BLaER1 (cell line): ENCODE results near the gene SEC14L6.
"Not testable (repeated sequence)": the region's sequence is repeated elsewhere in the genome, so short reads cannot be mapped to it uniquely, and the experiment has no call there.

Experiments used
- H3K27ac ChIP-seq: shearing (Covaris generic); formaldehyde crosslinking; 2 replicates; pipeline ENCODE4 v1.8.1; 2022
- H3K27me3 ChIP-seq: shearing (Covaris generic); formaldehyde crosslinking; 2 replicates; pipeline ENCODE4 v1.8.1; 2022
- H3K36me3 ChIP-seq: shearing (Covaris generic); formaldehyde crosslinking; 2 replicates; pipeline ENCODE4 v1.8.1; 2022
- H3K4me1 ChIP-seq: shearing (Covaris generic); formaldehyde crosslinking; 2 replicates; pipeline ENCODE4 v1.8.1; 2022
- H3K4me2 ChIP-seq: shearing (Covaris generic); formaldehyde crosslinking; 2 replicates; pipeline ENCODE4 v1.8.1; 2022
- H3K4me3 ChIP-seq: shearing (Covaris generic); formaldehyde crosslinking; 2 replicates; pipeline ENCODE4 v1.8.1; 2022
- H3K9ac ChIP-seq: shearing (Covaris generic); formaldehyde crosslinking; 2 replicates; pipeline ENCODE4 v1.8.1; 2022
- H3K9me3 ChIP-seq: shearing (Covaris generic); formaldehyde crosslinking; 2 replicates; pipeline ENCODE4 v1.8.1; 2022
- H4K20me1 ChIP-seq: shearing (Covaris generic); formaldehyde crosslinking; 2 replicates; pipeline ENCODE4 v1.8.1; 2022
- Cebpa-rat ChIP-seq: shearing (Covaris generic); IDR thresholded peaks from 2 replicates; pipeline ENCODE4 v1.8.1; 2022

The SEC14L6 gene

DNA sequence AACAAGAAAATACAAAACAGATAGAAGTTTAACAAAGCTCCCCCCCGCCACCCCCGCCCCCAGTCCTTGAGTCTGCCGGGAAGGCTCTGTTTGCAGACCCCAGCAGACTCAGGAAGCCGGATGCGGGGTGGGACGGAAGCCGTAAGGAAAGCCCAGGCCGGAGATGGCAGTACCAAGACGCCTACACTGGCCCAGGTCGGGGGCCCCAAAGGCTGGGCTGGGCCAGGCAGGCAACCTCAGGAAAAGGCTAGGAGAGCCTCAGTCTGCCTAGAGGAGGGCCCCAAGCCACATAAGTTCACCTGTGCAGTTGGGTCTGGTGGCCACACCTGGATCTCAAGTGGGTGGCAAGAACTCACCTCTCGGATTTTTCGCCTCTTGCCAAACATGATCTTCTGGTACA, 31.9 kb upstream of the SEC14L6 start:
- Histone ChIP-seq H3K9ac (no peak overlapping the region), H3K9me3 (no peaks in the 10 kb centered on the region), H3K27ac (no peak overlapping the region), H3K36me3 (peaks cover 88% of the 10 kb centered on the region), H4K20me1 (peaks cover 72% of the 10 kb centered on the region), H3K4me2 (no peak overlapping the region), H3K4me3 (no peak overlapping the region), H3K27me3 (peaks cover 9% of the 10 kb centered on the region; the same call in 1 of the 2 replicates), H3K4me1 (peaks cover 19% of the 10 kb centered on the region)
- no peak for TF ChIP-seq Cebpa-rat

DNA sequence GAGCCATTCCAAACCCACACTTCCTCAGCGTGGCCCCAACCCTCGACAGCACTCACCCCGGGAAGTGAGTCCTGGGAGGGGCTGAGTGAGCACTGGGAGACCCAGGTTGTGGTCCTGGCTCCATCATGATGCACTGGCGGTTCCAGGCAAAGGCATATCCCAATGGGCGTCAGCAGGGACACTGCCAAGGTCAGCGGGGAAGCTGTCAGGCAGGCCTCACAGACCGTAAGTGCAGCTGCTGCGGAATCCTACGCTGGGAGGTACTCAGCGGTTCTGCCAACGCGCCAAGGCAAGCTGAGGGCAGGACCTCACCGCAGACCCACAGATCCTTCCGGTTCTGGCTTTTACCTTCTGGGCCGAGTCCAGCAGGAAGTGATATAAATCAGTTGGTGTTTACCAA, 29.3 kb upstream of the SEC14L6 start:
- Histone ChIP-seq H3K4me1 (no peaks in the 10 kb centered on the region), H3K27me3 (peaks cover 10% of the 10 kb centered on the region; the same call in 1 of the 2 replicates), H3K36me3 (peaks cover 61% of the 10 kb centered on the region), H3K9ac (no peak overlapping the region), H3K4me3 (no peak overlapping the region), H3K27ac (no peak overlapping the region), H4K20me1 (peaks cover 62% of the 10 kb centered on the region), H3K9me3 (no peaks in the 10 kb centered on the region), H3K4me2 (no peak overlapping the region)
- TF ChIP-seq Cebpa-rat, result no peak

DNA sequence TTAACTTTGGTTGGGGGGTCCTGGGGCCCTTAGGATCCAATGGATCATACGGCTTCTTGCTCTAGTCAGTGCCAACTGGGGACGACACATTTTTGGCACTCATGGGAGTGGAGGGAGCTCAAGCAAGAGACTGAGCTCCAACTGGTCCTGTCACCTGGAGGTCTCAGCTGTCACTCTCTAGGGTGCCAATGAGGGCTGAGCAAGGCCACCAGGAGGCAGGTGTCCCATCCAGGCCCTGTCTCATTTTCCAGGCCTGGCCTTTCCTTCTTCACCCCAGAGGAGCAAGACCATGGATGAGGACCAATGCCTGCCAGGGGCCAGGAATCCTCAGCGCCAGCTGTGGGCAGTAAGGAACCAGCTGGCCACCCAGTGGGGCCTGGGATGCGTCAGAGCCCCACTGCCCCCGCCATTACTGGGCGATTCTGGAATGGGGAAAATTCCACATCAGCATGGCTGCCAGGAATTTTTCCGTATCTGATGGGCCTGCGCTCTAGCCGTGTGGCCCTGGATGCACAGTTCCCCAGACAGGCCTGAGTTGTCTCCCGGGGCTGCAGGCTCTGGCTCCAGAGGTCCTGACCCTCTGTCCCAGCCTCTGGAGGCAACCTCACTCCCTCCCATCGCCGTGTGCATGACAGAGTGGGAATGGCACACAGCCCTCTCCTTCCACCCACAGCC, 28.6 kb upstream of the SEC14L6 start:
- no peak overlapping the region for H3K9ac ChIP-seq
- peaks cover 62% of the 10 kb centered on the region for H4K20me1 ChIP-seq
- no peak overlapping the region for H3K4me3 ChIP-seq
- no peaks in the 10 kb centered on the region for H3K4me1 ChIP-seq
- H3K27ac ChIP-seq, result no peak overlapping the region
- no peaks in the 10 kb centered on the region for H3K9me3 ChIP-seq
- H3K4me2 ChIP-seq, result no peak overlapping the region
- H3K27me3 ChIP-seq, result peaks cover 10% of the 10 kb centered on the region; the same call in 1 of the 2 replicates
- TF ChIP-seq Cebpa-rat, result no peak
- peaks cover 54% of the 10 kb centered on the region for H3K36me3 ChIP-seq

DNA sequence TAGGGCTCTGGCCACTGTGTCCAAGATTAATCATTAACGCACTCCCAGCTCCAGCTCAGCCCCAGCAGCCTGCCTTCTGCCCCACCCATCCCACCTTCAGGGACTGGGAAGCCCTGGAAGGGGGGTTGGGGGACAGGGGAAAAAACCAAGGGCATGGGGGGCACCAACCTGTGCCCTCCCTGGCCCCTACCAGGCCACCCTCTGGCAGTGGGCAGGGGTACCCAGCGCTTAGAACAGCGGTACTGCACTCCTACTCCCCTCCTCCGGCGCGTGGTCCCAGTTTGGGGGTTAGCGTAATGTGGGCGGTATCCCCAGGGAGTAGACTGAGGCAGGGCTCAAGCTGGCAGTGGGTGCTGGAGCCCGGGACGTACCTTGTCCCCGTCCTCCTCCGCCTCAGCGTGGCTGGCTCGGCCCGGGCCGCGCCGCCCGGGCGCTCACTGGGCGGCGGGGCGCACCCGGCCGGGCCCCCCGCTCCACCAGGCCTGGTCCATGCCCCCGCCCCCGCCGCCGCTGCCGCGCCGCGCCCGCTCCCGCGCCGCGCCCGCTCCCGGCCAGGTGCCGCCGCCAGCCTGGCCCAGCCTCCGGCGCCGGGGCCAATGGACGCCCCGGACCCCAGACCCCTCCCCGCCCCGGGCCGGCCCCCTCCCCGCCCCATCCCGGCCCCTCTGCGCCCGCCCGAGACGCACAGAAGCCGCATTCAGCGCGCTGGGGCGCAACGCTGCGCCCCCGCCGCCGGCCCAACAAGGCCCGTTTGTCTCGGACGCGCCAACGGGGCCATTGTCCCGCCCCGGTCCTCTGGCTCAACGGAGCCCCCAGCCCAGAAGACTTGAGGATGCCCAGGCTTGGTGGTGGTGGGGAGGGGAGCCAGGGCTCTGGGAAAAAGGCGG, 27.8 kb upstream of the SEC14L6 start, which contains the start of gene GAL3ST1:
Gene GAL3ST1, minus strand, starts transcription at position 571 of the 887 bp plus-strand sequence. CDS start 17,273 bp downstream, outside the sequence.
- H3K27ac ChIP-seq, result no peak within 1 kb of the TSS
- no peak within 1 kb of the TSS for H3K4me3 ChIP-seq
- no peaks in the 10 kb centered on the region for H3K9me3 ChIP-seq
- no peaks in the 10 kb centered on the region for H3K4me1 ChIP-seq
- H3K4me2 ChIP-seq, result no peak within 1 kb of the TSS
- no peak for TF ChIP-seq Cebpa-rat
- peaks cover 62% of the 10 kb centered on the region for H4K20me1 ChIP-seq
- no peak within 1 kb of the TSS for H3K9ac ChIP-seq
- peaks cover 10% of the 10 kb centered on the region; the same call in 1 of the 2 replicates for H3K27me3 ChIP-seq
- peaks cover 46% of the 10 kb centered on the region for H3K36me3 ChIP-seq

DNA sequence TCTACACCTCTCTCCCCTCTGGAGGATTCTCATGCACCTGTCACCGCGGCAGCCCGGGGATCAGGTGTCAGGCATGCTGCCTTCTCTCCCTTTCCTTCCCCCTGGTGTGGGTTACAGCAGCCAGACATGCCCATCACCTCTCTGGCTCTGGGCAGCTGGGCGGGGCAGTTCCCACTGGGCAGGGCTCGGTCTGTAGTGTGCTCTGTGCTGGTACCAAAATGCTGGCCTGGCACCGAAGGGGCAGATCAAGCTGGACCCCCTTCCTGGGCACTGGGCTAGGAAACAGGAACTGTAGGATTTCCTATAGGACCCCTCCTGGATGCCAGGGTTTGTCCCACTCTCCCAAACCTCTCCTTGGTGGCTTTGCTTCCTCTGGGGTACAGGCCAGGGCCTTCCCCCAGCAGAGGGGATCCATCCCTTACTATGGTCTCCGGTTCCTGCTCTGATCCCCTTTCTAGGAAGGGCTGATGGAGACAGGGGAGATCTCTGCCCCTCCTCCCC, 27.1 kb upstream of the SEC14L6 start:
- Histone ChIP-seq H3K36me3 (peaks cover 39% of the 10 kb centered on the region), H3K27ac (no peak overlapping the region), H3K9ac (no peak overlapping the region), H3K9me3 (no peaks in the 10 kb centered on the region), H3K4me2 (no peak overlapping the region), H3K4me1 (no peaks in the 10 kb centered on the region), H3K27me3 (peaks cover 10% of the 10 kb centered on the region; the same call in 1 of the 2 replicates), H3K4me3 (no peak overlapping the region), H4K20me1 (peaks cover 56% of the 10 kb centered on the region)
- no peak for TF ChIP-seq Cebpa-rat

DNA sequence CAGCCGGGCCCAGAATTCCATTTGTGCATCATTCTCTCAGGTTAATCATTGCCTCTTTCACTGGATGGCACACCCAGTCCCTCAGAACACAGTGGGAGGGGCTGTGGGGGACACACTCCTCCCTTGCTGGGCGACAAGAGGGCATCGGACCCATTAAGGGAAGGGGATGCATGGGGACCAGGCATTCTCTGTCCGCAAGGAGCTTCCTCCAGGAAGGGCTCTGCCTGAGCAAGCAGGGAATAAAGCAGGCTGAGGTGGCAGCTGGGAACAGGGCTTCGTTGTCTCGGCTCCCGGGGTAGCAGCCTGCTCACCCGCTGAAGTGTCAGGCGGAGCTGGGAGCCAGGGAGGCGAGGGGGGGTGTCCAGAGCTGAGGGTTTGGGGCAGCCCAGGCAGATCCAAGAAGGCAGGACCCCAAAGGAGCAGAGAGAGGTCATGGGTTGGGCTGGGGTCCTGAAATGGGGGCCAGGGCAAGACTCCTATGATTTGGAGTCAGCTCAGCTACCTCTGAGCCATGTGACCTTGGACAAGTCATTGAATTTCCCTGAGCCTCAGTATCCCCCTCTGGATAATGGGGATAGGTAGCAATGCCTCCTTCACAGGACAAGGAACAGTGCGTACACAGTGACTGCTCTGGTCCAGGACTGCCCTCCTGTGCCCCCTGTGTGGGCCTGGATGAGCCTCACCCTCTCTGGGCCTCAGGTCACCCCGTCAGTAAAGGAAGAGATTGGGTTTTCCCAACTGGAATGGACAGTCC, 26.5 kb upstream of the SEC14L6 start:
- H3K27me3 ChIP-seq, result peaks cover 10% of the 10 kb centered on the region; the same call in 1 of the 2 replicates
- H3K36me3 ChIP-seq, result peaks cover 33% of the 10 kb centered on the region
- H3K9ac ChIP-seq, result no peak overlapping the region
- no peak overlapping the region for H3K4me3 ChIP-seq
- no peak overlapping the region for H3K4me2 ChIP-seq
- H3K9me3 ChIP-seq, result no peaks in the 10 kb centered on the region
- TF ChIP-seq Cebpa-rat, result no peak
- peaks cover 53% of the 10 kb centered on the region for H4K20me1 ChIP-seq
- H3K4me1 ChIP-seq, result no peaks in the 10 kb centered on the region
- no peak overlapping the region for H3K27ac ChIP-seq

DNA sequence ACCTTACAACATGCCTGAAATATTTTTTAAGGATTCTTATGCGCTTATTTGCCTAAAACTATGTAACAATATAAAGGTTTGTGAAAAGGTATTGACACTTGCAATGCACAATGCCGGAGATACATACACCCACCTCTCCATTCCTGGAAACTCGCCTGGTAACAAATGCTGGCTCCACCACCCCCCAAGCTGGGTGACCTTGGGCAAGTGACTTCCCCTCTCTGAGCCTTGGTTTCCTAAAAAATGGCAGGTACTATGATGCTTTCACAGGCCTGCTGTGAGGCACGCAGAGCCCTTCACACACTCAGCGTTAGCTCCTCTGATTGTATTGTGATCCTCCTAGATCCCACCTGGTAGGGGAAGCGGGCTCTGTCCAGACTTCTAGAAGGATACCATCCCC, 25.7 kb upstream of the SEC14L6 start:
- peaks cover 10% of the 10 kb centered on the region; the same call in 1 of the 2 replicates for H3K27me3 ChIP-seq
- peaks cover 25% of the 10 kb centered on the region for H3K36me3 ChIP-seq
- no peak overlapping the region for H3K4me2 ChIP-seq
- no peak for TF ChIP-seq Cebpa-rat
- H3K4me3 ChIP-seq, result no peak overlapping the region
- peaks cover 45% of the 10 kb centered on the region for H4K20me1 ChIP-seq
- H3K4me1 ChIP-seq, result no peaks in the 10 kb centered on the region
- H3K9ac ChIP-seq, result no peak overlapping the region
- no peaks in the 10 kb centered on the region for H3K9me3 ChIP-seq
- H3K27ac ChIP-seq, result no peak overlapping the region

DNA sequence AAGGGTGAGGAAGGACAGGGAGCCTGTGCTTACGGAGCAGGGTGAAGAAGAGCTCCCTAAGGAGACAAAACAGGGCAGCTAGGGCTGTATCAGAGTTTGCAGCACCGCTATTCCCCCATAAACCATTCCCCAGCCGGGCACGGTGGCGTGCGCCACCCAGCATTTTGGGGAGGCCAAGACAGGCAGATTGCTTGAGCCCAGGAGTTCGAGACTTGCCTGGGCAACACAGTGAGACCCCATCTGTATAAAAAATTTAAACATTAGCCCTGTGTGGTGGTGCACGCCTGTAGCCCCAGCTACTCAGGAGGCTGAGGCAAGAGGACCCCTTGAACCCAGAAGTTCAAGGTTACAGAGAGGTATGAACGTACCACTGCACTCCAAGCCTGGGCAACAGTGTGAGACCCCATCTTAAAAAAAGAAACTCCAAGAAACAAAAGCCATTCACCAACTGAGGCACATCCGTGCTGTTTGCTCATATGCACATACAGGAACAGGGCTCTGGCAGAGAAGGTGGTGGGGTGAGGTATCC, 23.2 kb upstream of the SEC14L6 start:
- H3K4me2 ChIP-seq, result no peak overlapping the region
- no peak overlapping the region for H3K9ac ChIP-seq
- peaks cover 10% of the 10 kb centered on the region; the same call in 1 of the 2 replicates for H3K27me3 ChIP-seq
- H3K4me1 ChIP-seq, result no peaks in the 10 kb centered on the region
- TF ChIP-seq Cebpa-rat, result no peak
- H3K9me3 ChIP-seq, result no peaks in the 10 kb centered on the region
- no peak overlapping the region for H3K4me3 ChIP-seq
- peaks cover 20% of the 10 kb centered on the region for H4K20me1 ChIP-seq
- peaks cover under 1% of the 10 kb centered on the region; the same call in 1 of the 2 replicates for H3K36me3 ChIP-seq
- H3K27ac ChIP-seq, result no peak overlapping the region

DNA sequence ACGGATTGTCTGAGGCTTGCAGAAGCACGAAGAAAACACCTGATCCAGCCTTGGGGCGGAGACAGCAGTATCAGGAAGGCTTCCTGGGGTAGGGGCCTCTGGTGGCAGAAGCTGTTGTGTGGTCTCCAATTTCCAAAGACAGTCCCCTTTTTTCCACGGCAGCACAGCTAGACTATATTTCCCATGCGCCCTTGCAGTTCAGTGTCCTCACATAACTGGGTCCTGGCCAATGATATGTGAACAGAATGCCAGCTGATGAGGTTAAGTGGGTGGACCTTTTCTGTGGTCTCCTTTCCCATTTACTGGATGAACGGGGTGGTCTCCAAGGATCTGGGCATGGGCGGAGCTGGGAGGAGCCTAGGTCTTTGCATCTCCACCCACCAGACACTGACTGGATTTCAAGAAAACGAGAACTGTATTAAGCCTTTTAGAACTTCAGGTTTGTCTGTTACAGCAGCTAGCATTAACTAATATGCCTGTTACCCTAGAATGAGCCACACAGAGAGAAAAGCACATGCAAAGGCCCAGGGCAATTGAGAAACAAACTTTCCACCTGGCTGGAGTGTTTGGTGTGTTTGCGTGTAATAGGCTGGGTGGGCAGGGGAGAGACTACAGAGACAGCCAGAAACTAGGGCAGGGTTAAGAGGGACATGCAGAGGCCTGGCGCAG, 21.7 kb upstream of the SEC14L6 start:
- no peak overlapping the region for H3K9ac ChIP-seq
- H3K4me1 ChIP-seq, result no peaks in the 10 kb centered on the region
- H3K27ac ChIP-seq, result no peak overlapping the region
- H3K9me3 ChIP-seq, result no peaks in the 10 kb centered on the region
- no peak for TF ChIP-seq Cebpa-rat
- no peaks in the 10 kb centered on the region for H3K36me3 ChIP-seq
- no peak overlapping the region for H3K4me2 ChIP-seq
- peaks cover 10% of the 10 kb centered on the region for H4K20me1 ChIP-seq
- no peaks in the 10 kb centered on the region for H3K27me3 ChIP-seq
- no peak overlapping the region for H3K4me3 ChIP-seq

DNA sequence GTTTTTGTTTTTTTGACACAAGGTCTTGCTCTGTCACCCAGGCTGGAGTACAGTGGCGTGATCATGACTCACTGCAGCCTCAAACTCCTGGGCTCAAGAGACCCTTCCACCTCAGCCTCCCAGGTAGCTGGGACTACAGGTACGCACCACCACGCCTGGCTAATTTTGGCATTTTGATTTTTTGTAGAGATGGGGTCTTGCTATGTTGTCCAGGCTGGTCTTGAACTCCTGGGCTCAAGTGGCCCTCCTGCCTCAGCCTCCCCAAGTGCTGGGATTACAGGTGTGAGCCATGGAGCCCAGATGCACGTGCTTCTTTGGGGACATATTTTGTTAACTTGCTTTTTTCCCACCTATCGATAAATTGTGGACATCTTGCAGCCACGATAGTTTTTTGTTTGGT, 20.7 kb upstream of the SEC14L6 start:
- H3K9ac ChIP-seq, H3K27ac ChIP-seq, H3K9me3 ChIP-seq, H3K4me1 ChIP-seq, H3K36me3 ChIP-seq, H4K20me1 ChIP-seq, H3K4me2 ChIP-seq, H3K27me3 ChIP-seq, H3K4me3 ChIP-seq: not testable (repeated sequence)
